ENCODE results near the gene AMN1. TPM values are rescaled to one million over a fixed set of nuclear protein-coding genes. Genes with fewer than 3 reads are reported as not detected.

Gene AMN1
- total RNA-seq, 1 experiment from 2014 or later = 12.1 TPM

GRCh38 chr12:31740628-31741027, 11.8 kb upstream of the AMN1 start:
- no peak for TF ChIP-seq CBFB (CRISPR knock-in tag; IDR thresholded peaks at IDR 0.05; ENCODE audit: low read depth)
- no peak for TF ChIP-seq KAT7 (CRISPR knock-in tag; IDR thresholded peaks at IDR 0.05; ENCODE audit: borderline replicate concordance)
- TF ChIP-seq GRHL2 (CRISPR knock-in tag; IDR thresholded peaks at IDR 0.05; ENCODE audit: insufficient replicate concordance, severe bottlenecking) = no peak
- no peak for TF ChIP-seq ZNF671 (CRISPR knock-in tag; IDR thresholded peaks at IDR 0.05)
- TF ChIP-seq ZNF219 (CRISPR knock-in tag; IDR thresholded peaks at IDR 0.05; ENCODE audit: borderline replicate concordance) = no peak
- TF ChIP-seq ZNF396 (CRISPR knock-in tag; IDR thresholded peaks at IDR 0.05; ENCODE audit: borderline replicate concordance) = no peak
- TF ChIP-seq NFATC4 (CRISPR knock-in tag; IDR thresholded peaks at IDR 0.05) = no peak
- no peak for TF ChIP-seq CDX4 (CRISPR knock-in tag; IDR thresholded peaks at IDR 0.05; ENCODE audit: borderline replicate concordance)
- TF ChIP-seq OVOL2 (CRISPR knock-in tag; IDR thresholded peaks at IDR 0.05; ENCODE audit: borderline replicate concordance) = no peak
- POLR2A ChIA-PET = no interaction called here
- Mint-ChIP-seq H3K27ac (no peak overlapping the region), H3K9me3 (no peaks in the 10 kb centered on the region), H3K4me3 (no peak overlapping the region), H3K36me3 (no peaks in the 10 kb centered on the region), H3K4me1 (0 out of 2 replicates have a peak, but pooled peaks cover 2% of the 10 kb centered on the region), H3K27me3 (ENCODE audit: low read depth) (no peaks in the 10 kb centered on the region; the same call in 1 of the 2 replicates)
- DNase-seq (ENCODE audit: low spot score) = no peak
- CTCF ChIA-PET = interaction anchor here (0.6 to 1.1 kb wide), 2 partner anchors 19 to 88 kb away, joined by 5 to 8 read pairs; no protein-coding TSS in a partner anchor
- no peak for ATAC-seq

GRCh38 chr12:31737763-31738162, 8.9 kb upstream of the AMN1 start:
- H3K27ac Mint-ChIP-seq = no peak overlapping the region
- no peak overlapping the region for H3K4me3 Mint-ChIP-seq
- TF ChIP-seq ZNF281 (CRISPR knock-in tag; IDR thresholded peaks at IDR 0.05) (no peak), NFYB (CRISPR knock-in tag; conservative IDR thresholded peaks at IDR 0.05; ENCODE audit: low read depth) (no peak), ESRRA (CRISPR knock-in tag; IDR thresholded peaks at IDR 0.05; ENCODE audit: borderline replicate concordance) (no peak), ZNF232 (CRISPR knock-in tag; IDR thresholded peaks at IDR 0.05) (no peak), ELF4 (CRISPR knock-in tag; IDR thresholded peaks at IDR 0.05; ENCODE audit: low read depth) (no peak), ZNF317 (CRISPR knock-in tag; IDR thresholded peaks at IDR 0.05; ENCODE audit: borderline replicate concordance, low read depth) (no peak), ZNF532 (CRISPR knock-in tag; IDR thresholded peaks at IDR 0.05; ENCODE audit: borderline replicate concordance) (no peak)
- no peaks in the 10 kb centered on the region for H3K9me3 Mint-ChIP-seq
- H3K36me3 Mint-ChIP-seq = no peaks in the 10 kb centered on the region
- ATAC-seq (no peak), DNase-seq (ENCODE audit: low spot score) (no peak)
- POLR2A ChIA-PET = no interaction called here
- H3K4me1 Mint-ChIP-seq = peaks cover 21% of the 10 kb centered on the region
- H3K27me3 Mint-ChIP-seq (ENCODE audit: low read depth) = 0 out of 2 replicates have a peak, but pooled peaks cover 3% of the 10 kb centered on the region
- CTCF ChIA-PET = no interaction called here
